MCF 10A (cell line): ENCODE results near the gene RLN3. TPM values are rescaled to one million over a fixed set of nuclear protein-coding genes. Genes with fewer than 3 reads are reported as not detected.
"Not testable (repeated sequence)": the region's sequence is repeated elsewhere in the genome, so short reads cannot be mapped to it uniquely, and the experiment has no call there.

Experiments used
- BruUV-seq: library from RNA; stranded (reverse); fragments of 400-500 nt; replicated peaks from 2 replicates; lab custom pipeline; 2021; lab: Mats Ljungman, UMichigan
- CTCF ChIA-PET: fragments of 300-600 bp; sonication (Branson Sonifier 250); formaldehyde crosslinking; extraction: SDS; loops from one replicate; lab custom pipeline; 2021; ENCODE audit warnings: antibody characterized with exemption, inconsistent platforms; lab: Yijun Ruan, JAX
- POLR2A ChIA-PET: fragments of 300-600, 350-650 bp; sonication (Branson Sonifier 250); formaldehyde crosslinking; extraction: SDS; loops from one replicate; lab custom pipeline; 2020; ENCODE audit warnings: antibody characterized with exemption, inconsistent platforms; lab: Yijun Ruan, JAX
- DNase-seq: peaks from one replicate; pipeline ENCODE4 v3.0.0-alpha.2; 2018; ENCODE audit not compliant: unreplicated experiment
- H3K27ac Mint-ChIP-seq: one replicate; pipeline ENCODE4 v1.8.0; 2022; ENCODE audit warnings: mild to moderate bottlenecking, low read depth, mixed read lengths; ENCODE audit not compliant: unreplicated experiment
- H3K27me3 Mint-ChIP-seq: one replicate; pipeline ENCODE4 v1.8.0; 2022; ENCODE audit warnings: mixed read lengths; ENCODE audit not compliant: insufficient read depth, unreplicated experiment
- H3K36me3 Mint-ChIP-seq: one replicate; pipeline ENCODE4 v1.8.0; 2022; ENCODE audit warnings: mild to moderate bottlenecking, moderate library complexity, mixed read lengths; ENCODE audit not compliant: insufficient read depth, unreplicated experiment
- H3K4me1 Mint-ChIP-seq: one replicate; pipeline ENCODE4 v1.8.0; 2022; ENCODE audit warnings: mixed read lengths; ENCODE audit not compliant: insufficient read depth, unreplicated experiment
- H3K4me3 Mint-ChIP-seq: one replicate; pipeline ENCODE4 v1.8.0; 2022; ENCODE audit warnings: mild to moderate bottlenecking, moderate library complexity, mixed read lengths; ENCODE audit not compliant: unreplicated experiment
- H3K9me3 Mint-ChIP-seq: one replicate; pipeline ENCODE4 v1.8.0; 2022; ENCODE audit warnings: mixed read lengths; ENCODE audit not compliant: unreplicated experiment
- intact Hi-C: fragments of 100-400 bp; cut with micrococcal nuclease; formaldehyde crosslinking; loops from 2 replicates; pipeline ENCODE4 v1.14.1; 2022
- total RNA-seq: library from RNA; stranded (reverse); gene quantifications from 2 replicates; pipeline ENCODE4 v1.2.3, GENCODE V29; 2022
- TF ChIP-seq, protein P1 (sequence below): fragments of 200-600 bp; IDR thresholded peaks from one replicate; pipeline ENCODE4 v1.8.0; 2022; ENCODE audit warnings: antibody characterized with exemption, mild to moderate bottlenecking; ENCODE audit not compliant: unreplicated experiment

The RLN3 gene
- total RNA-seq, 1 experiment from 2014 or later: not detected

- H3K27ac Mint-ChIP-seq: peak overlapping the region; percentile 19
- H3K4me1 Mint-ChIP-seq: peaks cover 12% of the 10 kb centered on the region
- intact Hi-C loops: no loop called here
- BruUV-seq: no TSS peak
- CTCF ChIA-PET: interaction anchor here (0.6 to 1.7 kb wide), 10 partner anchors 10 to 150 kb away, joined by 3 to 9 read pairs (median 3); a partner anchor contains a TSS
- TF ChIP-seq, protein P1, sequence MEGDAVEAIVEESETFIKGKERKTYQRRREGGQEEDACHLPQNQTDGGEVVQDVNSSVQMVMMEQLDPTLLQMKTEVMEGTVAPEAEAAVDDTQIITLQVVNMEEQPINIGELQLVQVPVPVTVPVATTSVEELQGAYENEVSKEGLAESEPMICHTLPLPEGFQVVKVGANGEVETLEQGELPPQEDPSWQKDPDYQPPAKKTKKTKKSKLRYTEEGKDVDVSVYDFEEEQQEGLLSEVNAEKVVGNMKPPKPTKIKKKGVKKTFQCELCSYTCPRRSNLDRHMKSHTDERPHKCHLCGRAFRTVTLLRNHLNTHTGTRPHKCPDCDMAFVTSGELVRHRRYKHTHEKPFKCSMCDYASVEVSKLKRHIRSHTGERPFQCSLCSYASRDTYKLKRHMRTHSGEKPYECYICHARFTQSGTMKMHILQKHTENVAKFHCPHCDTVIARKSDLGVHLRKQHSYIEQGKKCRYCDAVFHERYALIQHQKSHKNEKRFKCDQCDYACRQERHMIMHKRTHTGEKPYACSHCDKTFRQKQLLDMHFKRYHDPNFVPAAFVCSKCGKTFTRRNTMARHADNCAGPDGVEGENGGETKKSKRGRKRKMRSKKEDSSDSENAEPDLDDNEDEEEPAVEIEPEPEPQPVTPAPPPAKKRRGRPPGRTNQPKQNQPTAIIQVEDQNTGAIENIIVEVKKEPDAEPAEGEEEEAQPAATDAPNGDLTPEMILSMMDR: no peak
- no peak for DNase-seq
- H3K4me3 Mint-ChIP-seq: peak overlapping the region; percentile 81
- H3K36me3 Mint-ChIP-seq: no peaks in the 10 kb centered on the region
- no peaks in the 10 kb centered on the region for H3K27me3 Mint-ChIP-seq
- no peaks in the 10 kb centered on the region for H3K9me3 Mint-ChIP-seq
- POLR2A ChIA-PET: interaction anchor here (0.6 to 1.4 kb wide), 6 partner anchors 10 to 106 kb away, joined by 3 to 5 read pairs (median 3); partner anchors contain the start of gene RFX1
Observed at GRCh38 chr19:14030997-14031718, 3.2 kb downstream of the RLN3 start.

DNA sequence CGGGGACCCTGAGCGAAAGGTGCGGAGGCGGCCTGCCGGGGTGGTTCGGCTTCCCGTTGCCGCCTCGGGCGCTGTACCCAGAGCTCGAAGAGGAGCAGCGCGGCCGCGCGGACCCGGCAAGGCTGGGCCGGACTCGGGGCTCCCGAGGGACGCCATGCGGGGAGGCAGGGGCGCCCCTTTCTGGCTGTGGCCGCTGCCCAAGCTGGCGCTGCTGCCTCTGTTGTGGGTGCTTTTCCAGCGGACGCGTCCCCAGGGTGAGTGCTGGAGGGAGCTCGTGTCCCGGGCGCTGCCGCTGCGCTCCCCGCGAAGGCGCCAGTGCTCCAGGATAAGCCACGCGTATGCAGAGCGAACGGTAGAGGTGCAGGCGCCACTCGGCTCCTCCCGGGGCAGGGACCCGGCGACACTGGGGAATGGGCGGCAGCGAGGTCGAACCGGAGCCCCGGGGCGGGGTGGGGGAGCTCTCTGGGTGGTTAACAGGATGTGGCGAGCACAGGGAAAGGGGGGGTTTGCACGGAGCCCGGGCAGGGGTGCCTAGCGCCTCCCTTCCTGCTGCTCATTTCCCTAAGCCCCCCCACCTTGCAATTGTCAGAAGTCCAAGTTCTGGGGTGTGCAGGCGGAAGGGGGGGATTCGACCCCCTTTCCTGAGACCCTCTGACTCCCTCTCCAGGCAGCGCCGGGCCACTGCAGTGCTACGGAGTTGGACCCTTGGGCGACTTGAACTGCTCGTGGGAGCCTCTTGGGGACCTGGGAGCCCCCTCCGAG, 4.0 kb downstream of the RLN3 start, which contains the start of gene IL27RA:
Gene IL27RA (plus strand): TSS at position 44 of the 762 bp plus-strand sequence. CDS start 111 bp downstream, at position 155.
- TF ChIP-seq, protein P1: peak; percentile 50
- peak; percentile 60 for DNase-seq
- no peaks in the 10 kb centered on the region for H3K27me3 Mint-ChIP-seq
- BruUV-seq: no TSS peak
- no peaks in the 10 kb centered on the region for H3K36me3 Mint-ChIP-seq
- ChIA-PET POLR2A (interaction anchor here (0.6 to 1.4 kb wide), 6 partner anchors 11 to 105 kb away, joined by 3 to 5 read pairs (median 3); partner anchors contain the start of gene RFX1), CTCF (interaction anchor here (0.6 to 1.7 kb wide), 10 partner anchors 9 to 151 kb away, joined by 3 to 9 read pairs (median 3); a partner anchor contains a TSS)
- H3K4me3 Mint-ChIP-seq: peak within 1 kb of the TSS; percentile 81
- peaks cover 12% of the 10 kb centered on the region for H3K4me1 Mint-ChIP-seq
- no peaks in the 10 kb centered on the region for H3K9me3 Mint-ChIP-seq
- peak within 1 kb of the TSS; percentile 19 for H3K27ac Mint-ChIP-seq
- intact Hi-C loops: no loop called here

- Mint-ChIP-seq H3K27ac (no peak overlapping the region), H3K9me3 (no peaks in the 10 kb centered on the region), H3K27me3 (no peaks in the 10 kb centered on the region), H3K4me3 (no peak overlapping the region), H3K36me3 (peaks cover 6% of the 10 kb centered on the region), H3K4me1 (peaks cover 12% of the 10 kb centered on the region)
- POLR2A ChIA-PET: interaction anchor here (0.9 kb wide), 1 partner anchor 27 kb away, joined by 3 read pairs; no protein-coding TSS in a partner anchor
- TF ChIP-seq, protein P1: no peak
- intact Hi-C loops: no loop called here
- CTCF ChIA-PET: interaction anchor here (0.6 to 1.4 kb wide), 3 partner anchors 9 to 31 kb away, joined by 3 to 4 read pairs (median 3); no protein-coding TSS in a partner anchor
- DNase-seq: peak; percentile 28
- no TSS peak for BruUV-seq
Observed at GRCh38 chr19:14033946-14034345, 6.0 kb downstream of the RLN3 start.

DNA sequence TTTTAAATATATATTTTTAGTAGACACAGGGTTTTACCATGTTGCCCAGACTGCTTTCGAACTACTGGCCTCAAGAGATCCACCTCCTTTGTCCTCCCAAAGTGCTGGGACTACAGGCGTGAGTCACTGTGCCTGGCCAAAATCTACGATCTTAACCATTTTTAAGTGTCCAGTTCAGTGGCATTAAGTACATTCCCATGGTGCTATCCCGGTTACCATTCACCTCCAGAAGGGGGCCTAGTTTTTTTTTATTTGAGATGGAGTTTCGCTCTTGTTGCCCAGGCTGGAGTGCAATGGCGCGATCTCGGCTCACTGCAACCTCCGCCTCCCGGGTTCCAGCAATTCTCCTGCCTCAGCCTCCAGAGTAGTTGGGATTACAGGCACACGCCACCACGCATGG, 7.2 kb downstream of the RLN3 start:
- H3K4me3 Mint-ChIP-seq, H3K27me3 Mint-ChIP-seq, intact Hi-C loops, H3K36me3 Mint-ChIP-seq, H3K27ac Mint-ChIP-seq, H3K9me3 Mint-ChIP-seq, BruUV-seq, DNase-seq: not testable (repeated sequence)
- H3K4me1 Mint-ChIP-seq: peaks cover 12% of the 10 kb centered on the region
- ChIA-PET CTCF (interaction anchor here (0.6 to 0.9 kb wide), 2 partner anchors 18 to 437 kb away, joined by 3 to 4 read pairs; no protein-coding TSS in a partner anchor), POLR2A (interaction anchor here (0.6 kb wide), 1 partner anchor 85 kb away, joined by 3 read pairs; no protein-coding TSS in a partner anchor)
